HG03196 (cell line): ENCODE data around the gene SNX21.
A peak's percentile ranks its signal among the peaks of the same experiment; 100 is the strongest.
"Not testable (repeated sequence)": the region's sequence is repeated elsewhere in the genome, so short reads cannot be mapped to it uniquely, and the experiment has no call there.

Source experiments
- ATAC-seq: cut with Tn5 transposase; IDR thresholded peaks from one replicate; pipeline ENCODE4 v1.9.1; 2021; ENCODE audit not compliant: unreplicated experiment

SNX21 gene

GRCh38 chr20:45848969-45849582 is 15.5 kb downstream of the SNX21 start:
- no peak for ATAC-seq

DNA sequence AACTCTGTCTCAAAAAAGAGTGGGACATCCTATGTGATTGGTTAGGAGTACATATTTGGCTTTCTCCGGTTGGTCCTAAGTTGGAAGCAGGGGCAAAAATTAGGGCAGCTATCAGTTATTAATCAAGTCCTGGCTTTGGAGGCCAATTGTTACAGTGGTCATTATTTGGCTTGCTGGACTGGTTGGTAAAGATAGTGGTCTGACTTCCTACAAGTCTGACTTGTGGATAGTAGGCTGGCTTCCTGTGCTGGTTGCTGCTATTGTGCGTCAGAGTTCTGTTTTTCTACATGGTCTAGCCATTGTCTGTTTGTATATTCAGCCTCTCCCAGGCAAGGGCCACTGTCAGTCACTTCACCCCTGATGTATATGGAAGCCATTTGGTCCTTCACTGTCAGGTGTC is 16.6 kb downstream of the SNX21 start:
- no peak for ATAC-seq

- no peak for ATAC-seq
These were observed 17.3 kb downstream of the SNX21 start for GRCh38 chr20:45850926-45851325.

GRCh38 chr20:45851501-45851900 is 17.9 kb downstream of the SNX21 start:
- ATAC-seq: no peak

DNA sequence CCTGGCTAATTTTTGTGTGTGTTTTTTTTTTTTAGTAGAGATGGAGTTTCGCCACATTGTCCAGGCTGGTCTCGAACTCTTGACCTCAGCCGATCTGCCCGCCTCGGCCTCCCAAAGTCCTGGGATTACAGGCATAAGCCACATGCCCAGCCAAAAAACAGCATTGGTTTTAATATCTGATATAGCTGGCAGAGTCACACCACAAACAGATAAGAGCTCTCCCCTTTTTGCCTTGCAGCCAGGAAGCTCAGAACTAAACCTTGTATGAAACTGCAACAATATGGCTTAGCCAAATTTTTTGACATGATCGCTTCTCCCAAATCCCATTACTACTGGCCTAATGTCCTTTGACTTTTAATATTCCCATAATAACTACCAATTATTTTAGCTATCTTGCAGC is 18.7 kb downstream of the SNX21 start:
- no peak for ATAC-seq

DNA sequence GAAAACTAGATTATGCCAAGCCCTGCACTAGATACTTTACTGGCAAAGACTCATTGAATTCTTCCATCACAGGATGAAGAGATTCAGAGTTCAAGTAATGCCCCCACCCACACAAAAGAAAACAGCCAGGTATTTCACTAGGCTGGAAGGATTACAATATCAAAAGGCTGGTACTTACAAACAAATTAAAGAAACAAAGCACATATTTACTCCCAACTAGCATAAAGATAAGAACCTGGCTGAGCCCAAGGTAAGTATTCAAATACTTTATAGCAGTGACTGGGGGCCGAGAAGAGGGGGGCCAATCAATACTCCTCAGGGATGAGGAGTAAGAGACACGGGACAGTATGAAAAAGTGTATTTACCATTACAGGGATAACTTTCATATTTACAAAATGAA is 19.9 kb downstream of the SNX21 start:
- ATAC-seq: no peak

DNA sequence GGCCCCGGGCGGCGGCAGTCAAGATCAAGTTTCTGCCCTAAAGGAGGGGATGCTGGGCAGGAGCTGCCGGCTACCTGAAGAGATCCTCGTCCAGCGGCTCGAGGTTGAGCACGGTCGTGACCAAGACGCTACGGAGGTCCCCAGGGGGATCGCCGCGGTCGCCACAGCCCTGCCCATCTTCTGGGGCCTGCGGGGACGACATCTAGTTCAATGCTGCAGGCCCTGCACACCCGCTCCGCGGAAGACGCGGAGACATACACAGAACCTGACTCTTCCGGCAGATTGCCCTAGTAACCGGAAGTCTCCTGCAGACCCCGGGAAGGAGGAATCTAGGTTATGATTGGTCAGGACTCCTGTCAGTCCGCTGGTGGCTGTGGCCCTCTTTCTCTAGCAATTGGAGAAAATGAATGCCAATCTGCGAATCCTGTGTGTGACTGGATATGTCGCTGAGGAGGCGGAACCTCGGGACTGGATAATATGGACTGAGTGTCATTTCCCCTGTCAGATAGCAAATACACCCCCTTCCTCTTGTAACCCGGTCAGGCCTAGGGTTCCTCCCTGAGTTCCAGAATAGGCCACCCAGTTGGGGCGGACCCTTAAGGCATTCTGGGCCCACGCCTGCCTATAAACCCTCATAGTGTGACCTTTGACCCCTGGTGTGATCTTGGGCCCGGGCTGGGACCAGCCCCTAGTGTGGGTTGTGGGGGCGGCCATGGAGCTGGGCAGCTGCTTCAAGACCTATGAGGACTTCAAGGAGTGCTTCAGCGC is 23.7 kb downstream of the SNX21 start, which contains the start of the genes ACOT8 and ZSWIM3:
Gene ACOT8, minus strand, starts transcription at position 279 of the 768 bp plus-strand sequence. Its CDS starts 77 bp downstream, at position 202.
Gene ZSWIM3, plus strand, starts transcription at position 501 of the 768 bp plus-strand sequence. Its CDS starts 212 bp downstream, at position 713.
- ATAC-seq: peak; percentile 91

DNA sequence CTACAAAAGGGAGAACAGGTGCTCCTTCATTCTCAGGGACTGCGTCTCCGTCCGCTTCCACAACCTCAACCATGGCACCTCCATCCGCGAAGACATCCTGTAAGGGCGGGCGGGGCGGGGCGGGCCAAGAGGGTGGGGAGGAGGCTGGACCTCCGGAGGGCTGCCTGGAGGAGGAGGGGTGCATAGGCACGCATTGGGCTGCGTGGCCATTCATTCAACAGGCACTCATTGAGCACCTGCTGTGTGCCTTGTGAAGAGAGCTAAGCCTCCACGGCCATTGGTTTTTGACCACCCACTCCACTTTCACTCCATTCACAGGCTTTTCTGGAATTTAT is 24.2 kb downstream of the SNX21 start:
- ATAC-seq: peak; percentile 8

DNA sequence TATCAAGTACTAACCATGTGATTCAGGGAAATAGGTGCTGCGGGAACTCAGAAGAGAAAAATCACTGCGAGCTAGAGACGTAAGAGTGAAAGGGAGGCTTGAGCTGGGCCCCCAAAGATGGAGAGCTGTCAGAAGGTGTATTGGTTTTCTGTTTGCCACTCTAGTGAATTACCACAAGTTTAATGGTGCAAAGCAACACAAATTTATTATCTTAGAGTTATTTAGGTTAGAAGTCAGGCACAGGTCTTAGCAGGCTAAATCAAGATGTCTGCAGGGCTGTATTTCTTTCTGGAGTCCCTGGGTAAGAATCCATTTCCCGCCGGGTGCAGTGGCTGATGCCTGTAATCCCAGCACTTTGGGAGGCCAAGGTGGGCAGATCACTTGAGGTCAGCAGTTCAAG is 26.3 kb downstream of the SNX21 start:
- ATAC-seq: no peak

GRCh38 chr20:45860560-45861220 is 27.1 kb downstream of the SNX21 start:
- ATAC-seq: no peak

DNA sequence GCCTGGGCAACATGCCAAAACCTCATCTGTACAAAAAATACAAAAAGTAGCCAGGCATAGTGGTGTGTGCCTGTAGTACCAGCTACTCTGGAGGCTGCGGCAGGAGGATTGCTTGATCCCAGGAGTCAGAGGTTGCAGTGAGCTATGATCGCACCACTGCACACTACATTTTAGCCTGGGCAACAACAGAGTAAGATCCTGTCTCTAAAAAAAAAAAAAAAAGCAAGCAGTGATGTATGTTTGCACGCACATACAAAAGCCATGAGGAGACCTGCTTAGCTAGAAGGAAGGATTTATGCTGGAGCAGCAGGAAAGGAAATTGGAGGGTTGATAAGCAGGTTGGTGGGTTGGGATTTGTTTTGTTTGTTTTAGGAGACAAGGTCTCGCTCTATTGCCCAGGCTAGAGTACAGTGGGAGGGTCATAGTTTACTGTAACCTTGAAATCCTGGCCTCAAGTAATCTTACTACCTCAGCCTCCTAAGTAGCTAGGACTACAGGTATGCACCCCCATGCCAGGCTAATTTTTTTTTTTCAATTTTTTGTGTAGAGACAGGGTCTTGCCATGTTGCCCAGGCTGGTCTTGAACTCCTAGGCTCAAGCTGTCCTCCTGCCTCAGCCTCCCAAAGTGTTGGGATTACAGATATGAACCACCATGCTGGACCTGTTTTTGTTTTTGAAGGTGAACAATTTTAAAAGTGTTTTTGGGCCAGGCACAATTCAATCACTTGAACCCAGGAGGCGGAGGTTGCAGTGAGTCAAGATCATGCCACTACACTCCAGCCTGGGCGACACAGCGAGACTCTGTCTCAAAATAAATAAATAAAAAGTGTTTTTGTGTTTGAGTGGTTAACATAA is 27.8 kb downstream of the SNX21 start:
- no peak for ATAC-seq

DNA sequence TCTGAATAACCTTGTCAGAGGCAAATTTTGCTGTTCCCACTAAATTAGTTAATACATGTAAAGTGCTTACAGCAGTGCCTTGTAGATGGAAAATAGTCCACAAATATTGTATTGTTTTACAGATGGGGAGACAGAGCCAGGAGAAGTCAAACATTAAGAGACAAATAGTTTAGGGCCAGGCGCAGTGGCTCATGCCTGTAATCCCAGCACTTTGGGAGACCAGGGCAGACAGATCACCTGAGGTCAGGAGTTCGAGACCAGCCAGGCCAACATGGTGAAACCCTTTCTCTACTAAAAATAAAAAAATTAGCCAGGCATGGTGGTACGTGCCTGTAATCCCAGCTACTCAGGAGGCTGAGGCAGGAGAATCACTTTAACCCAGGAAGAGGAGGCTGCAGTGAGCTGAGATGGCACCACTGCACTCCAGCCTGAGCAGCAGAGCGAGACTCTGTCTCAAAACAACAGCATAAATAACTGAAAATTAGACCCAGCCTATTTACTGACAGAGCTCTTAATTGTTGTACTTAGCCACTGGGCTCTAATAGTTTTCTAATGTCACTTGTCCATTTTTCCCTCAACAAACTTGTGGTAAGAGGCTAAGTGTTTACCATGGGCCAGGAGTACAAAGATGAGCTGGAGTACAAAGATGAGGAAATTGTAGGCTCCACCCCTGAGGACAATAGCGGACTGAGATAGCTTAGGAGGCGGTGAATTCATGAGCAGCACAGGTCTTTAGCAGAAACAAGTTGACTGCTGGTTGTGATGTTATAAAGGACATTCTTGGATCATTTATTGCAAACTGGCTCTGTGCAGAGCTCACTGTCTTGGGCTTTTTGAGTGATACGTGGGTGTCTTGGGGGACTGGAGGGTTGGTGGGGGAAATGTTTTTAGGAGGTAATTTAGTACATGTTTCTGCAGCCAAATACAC is 30.2 kb downstream of the SNX21 start:
- ATAC-seq: no peak

- ATAC-seq: no peak
These were observed 32.9 kb downstream of the SNX21 start for GRCh38 chr20:45866454-45866853.

GRCh38 chr20:45867136-45867818 is 33.7 kb downstream of the SNX21 start:
- no peak for ATAC-seq

DNA sequence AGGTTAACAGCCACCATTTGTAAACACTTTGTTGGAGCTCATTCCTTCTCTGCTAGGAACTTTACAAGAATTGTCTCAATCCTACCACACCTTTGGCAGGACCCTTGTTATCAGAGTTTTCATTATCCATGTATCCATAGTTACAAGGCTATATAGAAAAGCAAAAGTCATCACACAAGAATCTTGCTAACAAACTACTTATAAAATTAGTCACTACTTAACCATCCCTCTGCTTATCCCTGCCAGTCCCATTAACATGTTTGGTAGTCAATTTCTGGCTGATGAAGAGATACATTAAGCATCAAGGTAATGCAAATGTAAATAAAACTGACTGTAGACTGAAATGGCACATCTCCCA is 34.2 kb downstream of the SNX21 start:
- no peak for ATAC-seq

DNA sequence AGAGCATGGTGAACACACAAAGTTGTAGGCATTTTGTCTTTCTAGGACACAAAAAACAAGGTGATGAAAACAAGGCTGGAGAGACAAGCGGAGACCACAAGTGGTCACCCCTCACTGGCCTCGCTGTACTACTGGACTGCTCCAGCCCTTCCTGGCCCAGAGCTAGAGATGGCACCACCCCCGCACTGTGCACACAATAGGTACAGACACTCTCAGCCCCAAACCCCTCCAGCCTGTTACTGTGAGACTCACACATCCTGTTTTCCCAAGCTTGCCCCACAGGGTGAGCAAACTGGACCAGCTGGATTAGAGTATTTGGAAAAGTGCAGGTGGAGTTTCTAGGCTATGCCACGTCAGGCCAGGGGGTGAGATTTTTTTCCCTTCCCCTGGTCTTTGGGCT is 39.0 kb downstream of the SNX21 start:
- no peak for ATAC-seq

- no peak for ATAC-seq
These were observed 40.0 kb downstream of the SNX21 start for GRCh38 chr20:45873409-45874103.

DNA sequence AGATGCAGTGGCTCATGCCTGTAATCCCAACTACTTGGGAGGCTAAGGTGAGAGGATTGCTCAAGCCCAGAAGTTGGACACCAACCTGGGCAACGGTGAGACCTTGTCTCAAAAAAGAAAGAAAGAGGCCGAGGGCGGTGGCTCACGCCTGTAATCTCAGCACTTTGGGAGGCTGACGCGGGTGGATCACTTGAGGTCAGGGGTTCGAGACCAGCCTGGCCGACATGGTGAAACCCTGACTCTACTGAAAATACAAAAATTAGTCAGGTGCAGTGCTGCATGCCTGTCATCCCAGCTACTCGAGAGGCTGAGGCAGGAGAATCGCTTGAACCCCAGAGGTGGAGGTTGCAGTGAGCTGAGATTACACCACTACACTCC is 40.5 kb downstream of the SNX21 start:
- ATAC-seq: not testable (repeated sequence)

- no peak for ATAC-seq
These were observed 41.0 kb downstream of the SNX21 start for GRCh38 chr20:45874576-45874975.
